Suprapubic skin (tissue), 3 donors: ENCODE results near the gene RGMB.
"Not testable (repeated sequence)": the region's sequence is repeated elsewhere in the genome, so short reads cannot be mapped to it uniquely, and the experiment has no call there.

ENCODE experiments used
- CTCF ChIP-seq, 2 donors: fragments of 200-600 bp in 1 of 2; fragments of 450-650 bp in 1 of 2; sonication (generic) in 1 of 2; IDR thresholded peaks; one replicate each; pipeline ENCODE4 v1.5.1; 2016 to 2019; ENCODE audit warnings: antibody characterized with exemption in 2 of 2, mild to moderate bottlenecking in 1 of 2, moderate library complexity in 1 of 2
- POLR2AphosphoS5 ChIP-seq, 3 donors: sonication (generic); formaldehyde crosslinking; IDR thresholded peaks; one replicate each; pipeline ENCODE4 v1.6.1; 2017; ENCODE audit warnings: antibody characterized with exemption in 3 of 3

- TF ChIP-seq POLR2AphosphoS5, CTCF (IDR thresholded peaks at IDR 0.05): not testable (repeated sequence)
Measured at GRCh38 chr5:98738481-98739149, 34.8 kb upstream of the RGMB start.
